IMR-90 (cell line): Measurements from ENCODE around the gene CCDC180. TPM values are rescaled to one million over a fixed set of nuclear protein-coding genes. Genes with fewer than 3 reads are reported as not detected.

Experiments used
- ATAC-seq: fragments of 200-7000 bp; cut with Tn5 transposase; 2 replicates; pipeline ENCODE4 v1.9.1; 2020; ENCODE audit warnings: low read depth, mild to moderate bottlenecking, moderate library complexity
- BruUV-seq: library from RNA; stranded (reverse); fragments of 400-500 nt; replicated peaks from 2 replicates; lab custom pipeline; 2021; lab: Mats Ljungman, UMichigan
- CTCF ChIA-PET: fragments of 300-600 bp; formaldehyde crosslinking; extraction: SDS; loops from one replicate; lab custom pipeline; 2021; ENCODE audit warnings: antibody characterized with exemption; lab: Yijun Ruan, JAX
- POLR2A ChIA-PET: fragments of 300-600 bp; sonication (Branson Sonifier 250); formaldehyde crosslinking; loops from one replicate; lab custom pipeline; 2022; ENCODE audit warnings: antibody characterized with exemption; ENCODE audit not compliant: unreplicated experiment; lab: Charles Lee
- DNase-seq: peaks from one replicate; pipeline ENCODE4 v3.0.0; 2013
- H2AFZ ChIP-seq: replicated peaks from 2 replicates; pipeline ENCODE3; 2013; ENCODE audit warnings: low read length, mild to moderate bottlenecking; ENCODE audit not compliant: poor library complexity
- H2AK5ac ChIP-seq: 2 replicates; pipeline ENCODE4 v1.6.1; 2013; ENCODE audit warnings: low read depth, low read length, inconsistent platforms
- H2AK9ac ChIP-seq: replicated peaks from 2 replicates; pipeline ENCODE3; 2013; ENCODE audit warnings: mild to moderate bottlenecking, low read depth, low read length, moderate library complexity; ENCODE audit not compliant: poor library complexity
- H2BK120ac ChIP-seq: 2 replicates; pipeline ENCODE4 v1.6.1; 2013; ENCODE audit warnings: low read depth, low read length, inconsistent platforms
- H2BK15ac ChIP-seq: 3 replicates; pipeline ENCODE4 v1.6.1; 2013; ENCODE audit warnings: low read depth, low read length, inconsistent platforms
- H2BK20ac ChIP-seq: 2 replicates; pipeline ENCODE4 v1.6.1; 2013; ENCODE audit warnings: low read depth, mild to moderate bottlenecking, inconsistent platforms, low read length, moderate library complexity
- H2BK5ac ChIP-seq: 2 replicates; pipeline ENCODE4 v1.6.1; 2013; ENCODE audit warnings: mild to moderate bottlenecking, low read depth, low read length, inconsistent platforms; ENCODE audit not compliant: poor library complexity, severe bottlenecking
- H3K14ac ChIP-seq: replicated peaks from 2 replicates; pipeline ENCODE4 v1.6.1; 2013; ENCODE audit warnings: low read depth, low read length, inconsistent platforms
- H3K18ac ChIP-seq: 2 replicates; pipeline ENCODE4 v1.6.1; 2013; ENCODE audit warnings: low read depth, low read length, control low read depth
- H3K23ac ChIP-seq: 2 replicates; pipeline ENCODE4 v1.6.1; 2013; ENCODE audit warnings: low read depth, low read length, inconsistent platforms
- H3K27ac ChIP-seq: 2 replicates; pipeline ENCODE4 v1.5.1; 2013; ENCODE audit warnings: mild to moderate bottlenecking, control low read depth, low read length; ENCODE audit not compliant: insufficient read depth
- H3K27me3 ChIP-seq: 2 replicates; pipeline ENCODE4 v1.6.1; 2013; ENCODE audit warnings: low read length; ENCODE audit not compliant: control insufficient read depth, insufficient read depth
- H3K36me3 ChIP-seq: 2 replicates; pipeline ENCODE4 v1.6.1; 2013; ENCODE audit warnings: low read length, mixed read lengths; ENCODE audit not compliant: control insufficient read depth, insufficient read depth
- H3K4ac ChIP-seq: 2 replicates; pipeline ENCODE4 v1.6.1; 2013; ENCODE audit warnings: low read depth, low read length, inconsistent platforms
- H3K4me1 ChIP-seq: 2 replicates; pipeline ENCODE4 v1.6.1; 2013; ENCODE audit warnings: low read length, mixed read lengths; ENCODE audit not compliant: control insufficient read depth, insufficient read depth
- H3K4me2 ChIP-seq: 2 replicates; pipeline ENCODE4 v1.6.1; 2013; ENCODE audit warnings: low read depth, mild to moderate bottlenecking, control low read depth, low read length, moderate library complexity
- H3K4me3 ChIP-seq: 2 replicates; pipeline ENCODE4 v1.5.1; 2013; ENCODE audit warnings: low read depth, mild to moderate bottlenecking, control low read depth, low read length, moderate library complexity; ENCODE audit not compliant: insufficient read depth
- H3K56ac ChIP-seq: 2 replicates; pipeline ENCODE4 v1.6.1; 2013; ENCODE audit warnings: low read length, inconsistent platforms; ENCODE audit not compliant: insufficient read depth; ENCODE audit errors: extremely low read depth
- H3K79me1 ChIP-seq, 2 experiments: 2 replicates each; pipeline ENCODE4 v1.6.1; 2013; ENCODE audit warnings: low read length in 2 of 2, inconsistent platforms in 1 of 2, low read depth in 1 of 2
- H3K9ac ChIP-seq: 2 replicates; pipeline ENCODE4 v1.6.1; 2013; ENCODE audit warnings: low read depth, low read length, control low read depth
- H3K9me1 ChIP-seq: 2 replicates; pipeline ENCODE4 v1.6.1; 2013; ENCODE audit warnings: low read length, inconsistent platforms; ENCODE audit not compliant: insufficient read depth
- H3K9me3 ChIP-seq: 2 replicates; pipeline ENCODE4 v1.6.1; 2013; ENCODE audit warnings: low read length; ENCODE audit not compliant: control insufficient read depth, insufficient read depth
- H4K20me1 ChIP-seq: 2 replicates; pipeline ENCODE4 v1.6.1; 2013; ENCODE audit warnings: low read length, inconsistent platforms; ENCODE audit not compliant: insufficient read depth
- H4K5ac ChIP-seq: 2 replicates; pipeline ENCODE4 v1.6.1; 2013; ENCODE audit warnings: mild to moderate bottlenecking, low read depth, low read length, control low read depth
- H4K8ac ChIP-seq, 2 experiments: 2 replicates each; pipeline ENCODE4 v1.6.1; 2013; ENCODE audit warnings: low read depth in 2 of 2, low read length in 2 of 2, control low read depth in 1 of 2, inconsistent platforms in 1 of 2
- H4K91ac ChIP-seq: 2 replicates; pipeline ENCODE4 v1.6.1; 2013; ENCODE audit warnings: low read depth, low read length, inconsistent platforms; ENCODE audit not compliant: insufficient read depth
- CEBPB ChIP-seq: IDR thresholded peaks from 2 replicates; pipeline ENCODE4 v1.6.1; 2012; ENCODE audit warnings: low read depth, low read length, improper control_type of control experiment
- FOS ChIP-seq: fragments of 150-350 bp; IDR thresholded peaks from 2 replicates; pipeline ENCODE4 v1.6.1; 2016; ENCODE audit warnings: low read depth, low read length
- MAFK ChIP-seq: IDR thresholded peaks from 2 replicates; pipeline ENCODE4 v1.6.1; 2012; ENCODE audit warnings: low read depth, low read length, improper control_type of control experiment
- NFE2L2 ChIP-seq: fragments of 150-350 bp; IDR thresholded peaks from 2 replicates; pipeline ENCODE4 v1.6.1; 2016; ENCODE audit warnings: low read depth, mild to moderate bottlenecking, low read length
- RAD21 ChIP-seq: IDR thresholded peaks from 2 replicates; pipeline ENCODE4 v1.6.1; 2012; ENCODE audit warnings: low read length, improper control_type of control experiment
- RCOR1 ChIP-seq: IDR thresholded peaks from 2 replicates; pipeline ENCODE4 v1.6.1; 2012; ENCODE audit warnings: mild to moderate bottlenecking, low read length, improper control_type of control experiment; ENCODE audit not compliant: insufficient replicate concordance
- RFX5 ChIP-seq: IDR thresholded peaks from 2 replicates; pipeline ENCODE4 v1.8.0; 2012; ENCODE audit warnings: low read depth, mild to moderate bottlenecking, low read length, moderate library complexity
- USF2 ChIP-seq: fragments of 150-350 bp; IDR thresholded peaks from 2 replicates; pipeline ENCODE4 v1.6.1; 2017; ENCODE audit warnings: mild to moderate bottlenecking, antibody characterized with exemption, low read length, low read depth
- WGBS, 2 experiments: methylation state at CpG; one replicate each; pipeline versions ENCODE4 v1.1.5 to v1.1.7; 2013; ENCODE audit warnings: missing lambda C conversion rate in 2 of 2; ENCODE audit not compliant: insufficient read length in 1 of 2; ENCODE audit errors: extremely low coverage in 2 of 2; 5-methylcytosine and 5-hydroxymethylcytosine counted together
- dilution Hi-C: fragments of 300-500 bp; cut with HindIII; formaldehyde crosslinking; loops from one replicate; pipeline ENCODE4 v1.14.3; 2018; ENCODE audit warnings: low sequenced_read_pairs; ENCODE audit not compliant: unreplicated experiment
- in situ Hi-C: fragments of 300-500 bp; cut with MboI; formaldehyde crosslinking; loops from 3 replicates; pipeline ENCODE4 v1.14.3; 2019; ENCODE audit warnings: low sequenced_read_pairs, inconsistent platforms, mixed read lengths
- intact Hi-C: fragments of 100-400 bp; cut with micrococcal nuclease; formaldehyde crosslinking; loops from 2 replicates; pipeline ENCODE4 v1.10.0; 2022
- polyA plus RNA-seq, 3 experiments: library from polyadenylated mRNA; depleted of rRNA; stranded (reverse); fragments of >200 nt; gene quantifications; 2 replicates each; pipeline ENCODE4 v1.2.3, GENCODE V29; 2012; ENCODE audit warnings: low replicate concordance in 1 of 3
- total RNA-seq: library from RNA; depleted of rRNA; stranded (reverse); fragments of >200 nt; gene quantifications from 2 replicates; pipeline ENCODE4 v1.2.3, GENCODE V29; 2012

Gene CCDC180
- total and polyA plus RNA-seq, 2 of the 4 experiments (the other 2 are of a cell fraction): 0.24 to 0.90 TPM

GRCh38 chr9:97321691-97322090 is 14.2 kb downstream of the CCDC180 start:
- Histone ChIP-seq H3K27me3 (no peaks in the 10 kb centered on the region), H3K18ac (no peak overlapping the region), H4K20me1 (no peaks in the 10 kb centered on the region), H2AFZ (no peak overlapping the region), H3K27ac (no peak overlapping the region), H3K4me2 (no peak overlapping the region), H3K4me3 (no peak overlapping the region), H3K9ac (no peak overlapping the region), H2BK20ac (no peak overlapping the region), H4K5ac (no peak overlapping the region), H3K14ac (no peak overlapping the region), H3K23ac (no peak overlapping the region), H3K9me3 (no peaks in the 10 kb centered on the region), H3K79me1 (no peaks in the 10 kb centered on the region), H4K91ac (no peak overlapping the region), H4K8ac (no peak overlapping the region), H3K4me1 (no peaks in the 10 kb centered on the region), H2BK15ac (no peak overlapping the region), H3K9me1 (no peaks in the 10 kb centered on the region), H2BK120ac (no peak overlapping the region), H3K56ac (no peak overlapping the region), H2AK9ac (no peak overlapping the region), H3K36me3 (no peaks in the 10 kb centered on the region), H2AK5ac (no peak overlapping the region), H3K4ac (no peak overlapping the region), H2BK5ac (no peak overlapping the region)
- DNase-seq: no peak
- ChIA-PET POLR2A (no interaction called here), CTCF (no interaction called here)
- in situ Hi-C loops (no loop called here), dilution Hi-C loops (no loop called here), intact Hi-C loops (no loop called here)
- no peak for TF ChIP-seq FOS
- TF ChIP-seq USF2: no peak
- TF ChIP-seq NFE2L2: no peak
- TF ChIP-seq RFX5: no peak
- no peak for TF ChIP-seq CEBPB
- TF ChIP-seq RAD21: no peak
- no peak for TF ChIP-seq MAFK
- TF ChIP-seq RCOR1: no peak
- no peak; the same call in 1 of the 2 replicates for ATAC-seq
- BruUV-seq: no TSS peak
- 30% methylated on average over 2 of the region's 4 CpGs; no CpG with 5 or more reads in 1 of the 2 experiments for WGBS, 2 experiments
